Measurements from ENCODE around the gene GTF3C1.

Gene GTF3C1

DNA sequence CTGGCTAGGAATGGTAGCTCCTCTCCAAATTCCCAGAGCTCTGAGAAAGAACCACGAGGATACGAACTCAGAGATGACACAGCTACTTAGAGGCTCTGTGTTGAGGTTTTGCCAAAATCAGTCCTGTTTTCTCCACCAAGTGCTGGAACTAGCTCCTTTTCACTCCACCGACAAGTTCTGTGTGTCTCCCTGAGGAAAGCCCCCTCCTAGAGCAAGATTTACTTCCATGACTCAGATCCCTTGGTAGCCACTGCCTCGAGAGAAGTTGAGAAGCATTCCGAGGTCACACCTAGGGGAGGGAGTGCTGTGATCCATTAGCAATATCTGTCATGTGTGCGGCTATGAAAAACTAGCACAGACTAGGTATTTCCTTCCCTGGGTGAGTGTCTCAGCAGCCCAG lies 117.2 kb downstream of the GTF3C1 start:
- Mint-ChIP-seq H3K4me3 (no peak overlapping the region), H3K27me3 (no peaks in the 10 kb centered on the region), H3K9me3 (no peaks in the 10 kb centered on the region), H3K4me1 (ENCODE audit: low read depth) (peaks cover 60% of the 10 kb centered on the region), H3K36me3 (ENCODE audit: low read depth) (peaks cover 91% of the 10 kb centered on the region), H3K27ac (peak overlapping the region; percentile 80)

DNA sequence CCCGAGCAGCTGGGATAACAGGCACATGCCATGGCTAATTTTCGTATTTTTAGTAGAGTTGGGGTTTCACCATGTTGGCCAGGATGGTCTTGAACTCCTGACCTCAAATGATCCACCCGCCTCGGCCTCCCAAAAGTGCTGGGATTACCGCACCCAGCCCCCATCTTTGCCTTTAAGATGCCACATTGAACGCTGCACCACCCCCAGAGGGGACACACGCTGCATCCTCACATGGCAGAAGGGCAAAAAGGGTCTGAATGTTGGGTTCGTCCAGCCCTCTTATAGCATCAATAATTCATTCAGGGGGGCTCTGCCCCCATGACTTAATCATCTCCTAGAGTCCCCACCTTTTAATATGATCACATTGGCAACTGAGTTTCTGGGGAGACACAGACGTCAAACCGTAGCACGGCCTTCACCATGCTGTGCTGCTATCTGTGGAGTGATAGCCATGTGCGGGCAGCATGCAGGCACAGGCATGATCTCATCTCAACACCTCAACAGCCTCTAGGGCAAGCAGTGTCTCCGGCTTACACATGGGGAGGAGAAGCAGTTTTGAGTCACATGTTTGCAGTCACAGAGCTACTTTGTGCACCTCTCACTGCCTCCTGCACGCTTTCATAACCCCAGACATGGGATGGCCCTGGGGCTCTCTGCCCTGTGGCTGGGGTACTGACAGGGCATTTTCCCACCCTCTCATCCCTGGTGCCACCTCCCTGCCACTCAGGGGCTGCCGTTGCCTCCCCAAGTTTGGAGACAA lies 117.8 kb downstream of the GTF3C1 start:
- Mint-ChIP-seq H3K4me1 (ENCODE audit: low read depth) (peaks cover 66% of the 10 kb centered on the region), H3K36me3 (ENCODE audit: low read depth) (peaks cover 91% of the 10 kb centered on the region), H3K27ac (peak overlapping the region; percentile 80), H3K9me3 (no peaks in the 10 kb centered on the region), H3K27me3 (no peaks in the 10 kb centered on the region), H3K4me3 (no peak overlapping the region)

DNA sequence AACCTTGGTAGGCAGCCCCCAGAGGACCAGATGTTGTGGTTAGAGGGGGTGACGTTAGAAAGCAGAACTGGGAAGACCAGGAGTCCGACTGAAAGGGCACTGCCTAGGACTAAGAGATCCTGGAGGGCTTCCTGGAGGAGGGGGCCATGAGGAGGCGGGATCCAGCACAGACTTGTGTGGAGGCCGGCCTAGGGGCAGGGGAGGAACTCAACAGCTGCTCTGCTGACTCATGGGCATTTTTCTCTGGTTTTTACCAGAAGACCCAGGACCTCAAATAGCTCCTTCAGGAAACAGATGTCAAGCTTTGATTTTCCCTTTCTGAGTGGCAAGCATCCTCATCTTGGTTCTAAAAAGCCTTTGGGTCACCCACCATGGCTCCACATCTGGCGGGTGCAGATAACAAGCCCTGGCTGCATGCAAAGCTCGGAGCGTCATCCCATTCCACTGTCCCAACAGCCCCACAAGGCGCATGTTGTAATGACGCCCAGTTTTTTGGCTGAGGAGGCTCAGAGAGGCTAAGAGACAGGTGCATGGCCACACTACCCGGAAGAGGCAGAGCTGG lies 118.7 kb downstream of the GTF3C1 start:
- no peaks in the 10 kb centered on the region for H3K27me3 Mint-ChIP-seq
- peaks cover 91% of the 10 kb centered on the region for H3K36me3 Mint-ChIP-seq (ENCODE audit: low read depth)
- no peaks in the 10 kb centered on the region for H3K9me3 Mint-ChIP-seq
- peak overlapping the region; percentile 30 for H3K4me3 Mint-ChIP-seq
- H3K4me1 Mint-ChIP-seq (ENCODE audit: low read depth) = peaks cover 75% of the 10 kb centered on the region
- H3K27ac Mint-ChIP-seq = peak overlapping the region; percentile 76

DNA sequence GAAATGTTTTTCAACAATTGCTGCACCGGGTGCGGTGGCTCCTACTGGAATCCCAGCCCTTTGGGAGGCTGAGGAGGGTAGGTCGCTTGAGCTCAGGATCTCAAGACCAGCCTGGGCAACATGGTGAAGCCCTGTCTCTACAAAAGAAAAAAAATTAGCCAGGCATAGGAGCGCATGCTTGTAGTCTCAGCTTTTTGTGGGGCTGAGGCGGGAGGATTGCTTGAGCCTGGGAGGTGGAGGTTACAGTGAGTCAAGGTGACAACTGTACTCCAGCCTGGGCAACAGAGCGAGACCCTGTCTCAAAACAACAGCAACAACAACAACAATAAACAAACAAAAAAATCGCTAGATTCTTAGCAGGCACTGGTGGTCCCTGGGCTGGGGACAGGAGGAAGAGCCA lies 119.2 kb downstream of the GTF3C1 start:
- Mint-ChIP-seq H3K4me1 (ENCODE audit: low read depth) (peaks cover 80% of the 10 kb centered on the region), H3K27me3 (no peaks in the 10 kb centered on the region), H3K36me3 (ENCODE audit: low read depth) (peaks cover 91% of the 10 kb centered on the region), H3K27ac (peak overlapping the region; percentile 76), H3K4me3 (peak overlapping the region; percentile 30), H3K9me3 (no peaks in the 10 kb centered on the region)

DNA sequence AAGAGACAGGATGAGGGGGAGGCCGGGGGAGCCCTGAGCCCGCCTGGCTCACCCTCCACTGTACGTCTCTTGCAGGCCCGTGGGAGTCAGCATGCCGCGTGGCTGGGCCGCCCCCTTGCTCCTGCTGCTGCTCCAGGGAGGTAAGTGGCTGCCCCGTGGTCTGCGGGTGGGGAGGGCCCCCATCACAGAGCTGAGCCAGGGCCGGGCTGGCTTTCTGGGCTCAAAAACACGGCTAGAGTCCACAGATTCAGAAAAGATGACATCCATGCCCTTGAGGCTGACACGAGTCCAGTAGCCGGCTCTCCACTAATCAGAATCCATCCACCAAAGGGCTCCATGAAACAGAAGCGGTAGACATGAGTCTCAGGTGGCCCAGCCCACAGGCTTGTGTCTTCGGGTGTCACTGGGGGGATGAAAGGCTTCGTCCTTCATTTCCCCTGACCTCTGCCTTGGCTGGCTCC lies 119.7 kb downstream of the GTF3C1 start:
- Mint-ChIP-seq H3K36me3 (ENCODE audit: low read depth) (peaks cover 94% of the 10 kb centered on the region), H3K27me3 (no peaks in the 10 kb centered on the region), H3K4me3 (peak overlapping the region; percentile 30), H3K9me3 (no peaks in the 10 kb centered on the region), H3K27ac (peak overlapping the region; percentile 76), H3K4me1 (ENCODE audit: low read depth) (peaks cover 85% of the 10 kb centered on the region)

DNA sequence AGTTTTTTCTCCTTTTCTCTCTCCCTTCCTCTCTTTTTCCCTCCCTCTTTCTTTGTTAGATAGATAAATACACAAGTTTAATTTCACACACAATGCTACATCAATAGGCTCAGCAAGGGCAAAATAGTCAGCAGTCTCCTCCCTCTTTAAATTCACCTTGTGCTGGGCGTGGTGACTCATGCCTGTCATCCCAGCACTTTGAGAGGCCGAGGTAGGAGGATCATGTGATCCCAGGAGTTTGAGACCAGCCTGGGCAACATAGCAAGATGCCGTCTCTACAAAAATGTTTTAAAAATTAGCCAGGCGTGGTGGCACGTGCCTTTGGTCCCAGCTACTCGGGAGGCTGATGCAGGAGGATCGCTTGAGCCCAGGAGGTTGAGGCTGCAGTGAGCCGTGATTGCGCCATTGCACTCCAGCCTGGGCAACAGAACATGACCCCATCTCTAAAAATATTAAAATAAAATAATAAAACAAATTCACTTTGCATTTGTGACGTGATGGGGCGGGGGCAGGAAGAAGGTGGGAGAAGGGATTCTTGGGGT lies 120.3 kb downstream of the GTF3C1 start:
- H3K36me3 Mint-ChIP-seq (ENCODE audit: low read depth) = peaks cover 94% of the 10 kb centered on the region
- H3K27ac Mint-ChIP-seq = peak overlapping the region; percentile 52
- H3K9me3 Mint-ChIP-seq = no peaks in the 10 kb centered on the region
- no peak overlapping the region for H3K4me3 Mint-ChIP-seq
- peaks cover 89% of the 10 kb centered on the region for H3K4me1 Mint-ChIP-seq (ENCODE audit: low read depth)
- H3K27me3 Mint-ChIP-seq = no peaks in the 10 kb centered on the region

DNA sequence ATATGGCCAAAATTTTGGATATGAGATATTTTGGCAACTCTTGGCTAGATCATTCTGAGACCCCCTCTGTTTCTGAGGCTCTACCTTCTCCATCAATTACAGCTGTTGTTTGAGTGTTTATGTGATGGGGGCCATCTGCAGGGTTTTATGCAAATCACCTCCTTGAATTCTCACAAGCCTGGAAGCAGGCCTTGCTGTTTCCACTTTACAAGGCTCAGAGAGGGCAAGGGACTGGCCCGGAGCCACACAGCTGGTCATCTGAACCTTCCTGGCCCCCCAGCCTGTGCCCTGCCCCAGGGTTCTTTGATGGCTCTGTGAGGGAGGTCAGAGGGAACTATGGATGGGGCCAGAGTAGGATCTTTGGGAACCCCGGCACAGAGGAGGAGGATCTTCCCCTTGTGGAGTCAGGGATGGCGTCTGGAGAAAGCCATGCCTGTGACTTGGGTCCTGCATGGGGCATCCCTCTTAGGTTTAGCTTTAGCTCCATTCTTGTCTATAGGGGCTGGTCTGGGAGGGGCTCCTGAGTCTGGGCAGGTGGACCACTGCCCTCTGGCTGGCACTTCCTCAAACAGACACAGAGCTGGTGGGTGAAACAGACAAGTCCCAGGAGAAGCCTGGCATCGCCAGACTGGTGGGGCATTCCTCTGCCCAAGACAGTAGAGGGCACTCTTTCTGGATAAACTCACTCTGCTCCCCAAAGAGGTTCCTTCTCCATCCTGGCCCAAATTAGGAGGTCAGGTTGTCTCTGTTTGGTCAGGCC lies 121.5 kb downstream of the GTF3C1 start:
- peaks cover 94% of the 10 kb centered on the region for H3K36me3 Mint-ChIP-seq (ENCODE audit: low read depth)
- peak overlapping the region; percentile 49 for H3K4me3 Mint-ChIP-seq
- no peaks in the 10 kb centered on the region for H3K27me3 Mint-ChIP-seq
- peak overlapping the region; percentile 83 for H3K27ac Mint-ChIP-seq
- peaks cover 95% of the 10 kb centered on the region for H3K4me1 Mint-ChIP-seq (ENCODE audit: low read depth)
- no peaks in the 10 kb centered on the region for H3K9me3 Mint-ChIP-seq

DNA sequence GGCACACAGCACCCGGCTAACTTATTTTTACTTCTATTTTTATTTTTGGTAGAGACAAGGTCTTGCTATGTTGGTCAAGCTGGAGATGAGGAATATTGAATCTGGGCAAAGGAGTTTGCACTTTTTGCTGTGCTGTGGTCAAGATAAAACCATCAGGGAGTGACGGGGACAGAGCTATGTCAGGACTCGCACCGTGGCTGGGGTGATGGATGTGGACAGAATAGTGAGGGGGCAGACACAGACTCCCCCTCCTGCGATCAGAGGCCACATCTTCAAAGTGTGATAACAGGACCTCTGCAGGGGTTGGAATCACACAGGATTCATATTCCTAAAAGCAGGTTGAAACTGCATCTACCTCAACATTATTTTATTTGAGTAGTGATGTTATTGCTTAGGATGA lies 122.2 kb downstream of the GTF3C1 start:
- H3K36me3 Mint-ChIP-seq (ENCODE audit: low read depth) = peaks cover 94% of the 10 kb centered on the region
- H3K4me3 Mint-ChIP-seq = peak overlapping the region; percentile 57
- H3K27me3 Mint-ChIP-seq = no peaks in the 10 kb centered on the region
- peak overlapping the region; percentile 92 for H3K27ac Mint-ChIP-seq
- peaks cover 93% of the 10 kb centered on the region for H3K4me1 Mint-ChIP-seq (ENCODE audit: low read depth)
- H3K9me3 Mint-ChIP-seq = peaks cover under 1% of the 10 kb centered on the region

DNA sequence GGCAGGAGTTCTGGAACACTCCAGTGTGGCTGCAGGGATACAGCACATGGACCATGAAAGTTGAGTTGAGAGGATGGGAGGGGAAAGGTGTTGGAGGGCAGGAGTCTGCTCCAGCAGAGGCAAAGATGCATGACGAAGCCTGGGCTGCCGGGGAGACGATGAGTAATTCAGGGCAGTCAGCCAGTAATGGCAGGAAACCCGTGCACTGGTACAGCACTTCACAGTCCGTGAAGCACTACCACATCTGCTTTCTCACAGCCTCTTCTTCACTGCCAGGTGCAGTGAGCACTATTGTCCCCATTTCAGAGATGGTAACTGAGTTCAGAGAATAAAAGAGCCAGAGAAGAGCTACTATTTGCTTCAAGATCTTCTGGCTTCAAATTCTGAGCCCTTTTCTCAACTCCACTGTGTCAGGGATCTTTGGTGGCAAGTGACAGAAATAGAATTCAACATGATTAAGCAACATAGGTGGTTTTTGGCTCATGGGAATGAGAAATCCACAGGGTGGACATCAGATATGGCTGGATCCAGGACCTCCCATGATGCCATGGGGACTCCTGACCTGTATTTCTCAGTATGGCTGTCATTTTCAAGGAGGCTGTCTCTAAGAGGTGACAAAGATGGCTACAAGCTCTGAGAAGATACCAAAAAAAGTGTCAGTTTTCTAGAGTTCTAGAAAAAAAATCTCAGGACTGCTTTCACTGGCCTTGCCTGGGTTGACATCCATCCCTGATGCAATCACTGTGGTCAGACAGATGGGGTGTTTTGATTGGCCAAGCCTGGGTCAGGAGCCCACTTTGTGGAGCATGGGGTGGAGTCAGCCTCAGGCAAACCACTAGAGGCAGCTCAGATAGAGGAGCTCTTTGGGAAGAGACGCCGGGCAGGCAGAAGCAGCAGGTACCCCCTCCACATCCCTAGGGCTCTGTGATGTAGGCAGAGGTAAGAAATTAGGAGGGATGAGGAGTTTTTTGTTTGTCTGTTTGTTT lies 123.0 kb downstream of the GTF3C1 start:
- peaks cover 96% of the 10 kb centered on the region for H3K4me1 Mint-ChIP-seq (ENCODE audit: low read depth)
- peaks cover 9% of the 10 kb centered on the region for H3K9me3 Mint-ChIP-seq
- peak overlapping the region; percentile 57 for H3K4me3 Mint-ChIP-seq
- H3K27me3 Mint-ChIP-seq = no peaks in the 10 kb centered on the region
- peak overlapping the region; percentile 92 for H3K27ac Mint-ChIP-seq
- H3K36me3 Mint-ChIP-seq (ENCODE audit: low read depth) = peaks cover 95% of the 10 kb centered on the region

DNA sequence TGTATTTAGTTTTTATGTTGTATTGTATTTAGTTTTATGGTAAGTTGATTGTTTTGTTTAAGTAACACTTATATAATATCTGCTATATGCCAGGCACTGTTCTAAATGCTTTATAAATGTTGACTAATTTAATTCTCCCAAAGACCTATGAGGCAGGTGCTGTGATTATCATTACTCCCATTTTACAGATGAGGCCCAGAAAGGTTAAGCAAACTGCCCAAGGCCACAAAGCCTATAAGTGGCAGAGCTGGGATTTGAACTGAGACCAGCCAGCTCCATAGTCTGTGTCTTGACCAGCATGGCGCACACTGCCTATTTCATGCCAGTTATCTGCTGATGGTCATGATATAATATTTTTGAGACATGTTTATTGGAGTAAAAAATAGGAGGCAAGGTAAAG lies 123.8 kb downstream of the GTF3C1 start:
- Mint-ChIP-seq H3K4me3 (no peak overlapping the region), H3K9me3 (peaks cover 12% of the 10 kb centered on the region), H3K27ac (peak overlapping the region; percentile 92), H3K27me3 (no peaks in the 10 kb centered on the region), H3K36me3 (ENCODE audit: low read depth) (peaks cover 96% of the 10 kb centered on the region), H3K4me1 (ENCODE audit: low read depth) (peaks cover 93% of the 10 kb centered on the region)

DNA sequence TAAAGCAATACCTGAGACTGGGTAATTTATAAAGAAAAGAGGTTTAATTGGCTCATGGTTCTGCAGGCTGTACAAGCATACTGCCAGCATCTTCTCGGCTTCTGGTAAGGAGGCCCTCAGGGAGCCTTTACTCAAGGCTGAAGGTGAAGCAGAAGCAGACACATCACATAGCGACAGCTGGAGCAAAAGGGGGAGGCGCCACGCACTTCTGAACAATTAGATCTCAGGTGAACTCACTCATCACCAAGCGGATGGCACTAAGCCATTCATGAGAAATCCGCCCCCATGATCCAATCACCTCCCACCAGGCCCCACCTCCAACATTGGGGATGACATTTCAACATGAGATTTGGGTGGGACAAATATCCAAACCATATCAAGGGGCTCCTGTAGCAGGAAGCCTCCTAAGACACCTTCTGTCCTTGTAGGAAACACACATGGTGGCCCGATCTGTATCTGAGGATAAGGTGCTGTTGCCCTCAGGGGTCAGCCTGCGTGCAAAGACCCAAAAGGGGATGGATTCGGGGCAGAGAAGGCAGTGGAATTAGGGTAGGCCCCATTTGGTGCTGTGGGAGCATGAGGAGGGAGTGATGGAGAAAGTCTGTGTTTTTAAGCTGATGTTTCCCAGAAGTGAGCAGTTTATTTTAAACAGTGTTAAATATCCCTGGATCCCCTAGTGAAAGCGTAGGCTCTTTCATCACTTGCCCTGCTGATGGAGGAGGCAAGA lies 124.8 kb downstream of the GTF3C1 start:
- peaks cover 91% of the 10 kb centered on the region for H3K4me1 Mint-ChIP-seq (ENCODE audit: low read depth)
- no peaks in the 10 kb centered on the region for H3K27me3 Mint-ChIP-seq
- peaks cover 20% of the 10 kb centered on the region for H3K9me3 Mint-ChIP-seq
- H3K36me3 Mint-ChIP-seq (ENCODE audit: low read depth) = peaks cover 96% of the 10 kb centered on the region
- H3K4me3 Mint-ChIP-seq = peak overlapping the region; percentile 21
- peak overlapping the region; percentile 92 for H3K27ac Mint-ChIP-seq

DNA sequence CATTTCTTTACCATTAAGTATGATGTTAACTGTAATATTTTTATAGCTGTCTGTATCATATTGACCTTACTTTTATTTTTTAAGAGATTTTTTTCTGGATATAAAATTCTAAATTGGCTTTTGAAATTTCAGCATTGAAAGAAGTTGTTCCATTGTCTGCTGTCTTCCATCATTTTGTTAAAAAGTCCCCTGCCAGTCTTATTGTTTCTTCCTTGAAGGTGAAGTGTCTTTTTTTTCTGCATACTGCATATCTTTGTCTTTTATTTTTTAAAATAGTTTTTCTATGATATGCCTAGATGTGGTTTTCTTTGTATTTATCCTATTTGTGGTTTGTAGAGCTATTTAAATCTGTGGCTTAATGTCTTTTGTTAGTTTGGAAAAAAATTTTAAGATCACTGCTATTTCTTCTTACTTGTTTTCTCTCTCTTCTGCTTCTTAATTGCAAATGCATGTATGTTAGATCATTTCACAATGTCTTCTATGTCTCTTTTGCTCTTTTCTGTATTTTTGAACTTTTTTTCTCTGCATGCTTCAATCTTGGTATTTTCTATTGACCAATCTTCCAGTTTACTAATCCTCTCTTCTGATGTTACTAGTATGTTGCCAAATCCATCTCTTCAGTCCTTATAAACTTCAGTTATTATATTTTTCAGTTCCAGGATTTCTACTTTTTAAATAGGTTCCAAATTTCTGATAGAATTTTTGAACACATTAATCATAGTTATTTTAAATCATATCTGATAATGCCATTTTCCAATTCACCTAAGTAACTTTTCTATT lies 127.6 kb downstream of the GTF3C1 start:
- Mint-ChIP-seq H3K36me3 (ENCODE audit: low read depth) (peaks cover 88% of the 10 kb centered on the region), H3K4me3 (no peak overlapping the region)

More for the DNA sequence above, 127.6 kb downstream of the GTF3C1 start:
- peak overlapping the region; percentile 78 for H3K27ac Mint-ChIP-seq
- H3K9me3 Mint-ChIP-seq = peaks cover 23% of the 10 kb centered on the region
- H3K4me1 Mint-ChIP-seq (ENCODE audit: low read depth) = peaks cover 75% of the 10 kb centered on the region
- H3K27me3 Mint-ChIP-seq = no peaks in the 10 kb centered on the region

Measured in stimulated activated naive CD8-positive, alpha-beta T cell treated with anti-CD3 and anti-CD28 coated beads, Interleukin-15, Interleukin-2, amounts not matched to agents 100 ng/mL and 50 ng/mL, for 24 hours (primary cell).